HepG2 (cell line): Measurements from ENCODE around the gene FBXO11. TPM values are rescaled to one million over a fixed set of nuclear protein-coding genes. Genes with fewer than 3 reads are reported as not detected.

Experiments used
- ATAC-seq: fragments of 200-7000 bp; cut with Tn5 transposase; 3 replicates; pipeline ENCODE4 v1.9.1; 2020; ENCODE audit warnings: mild to moderate bottlenecking, moderate library complexity
- BruUV-seq: library from RNA; stranded (reverse); fragments of 400-500 nt; replicated peaks from 2 replicates; lab custom pipeline; 2021; lab: Mats Ljungman, UMichigan
- CTCF ChIA-PET: fragments of 300-600 bp; formaldehyde crosslinking; extraction: SDS; loops from one replicate; lab custom pipeline; 2021; ENCODE audit warnings: low total read pairs, inconsistent platforms, low intra/inter-chr PET ratio; lab: Yijun Ruan, JAX
- POLR2A ChIA-PET: fragments of 350-600 bp; sonication (Branson Sonifier 250); formaldehyde crosslinking; loops from one replicate; lab custom pipeline; 2020; ENCODE audit warnings: antibody characterized with exemption, inconsistent platforms; lab: Yijun Ruan, JAX
- DNase-seq: peaks from one replicate; pipeline ENCODE4 v3.0.0-alpha.2; 2015; ENCODE audit warnings: low spot score
- FAIRE-seq: peaks from 3 replicates; lab custom pipeline; 2011; peaks lifted over from hg19 to GRCh38; lab: Jason Lieb, UNC
- H2AFZ ChIP-seq: one replicate; pipeline ENCODE4 v1.6.1; 2011; ENCODE audit warnings: low read length, inconsistent platforms
- H3K27ac ChIP-seq: fragments of 300-600 bp; 3 replicates; pipeline ENCODE4 v1.8.0; 2011; ENCODE audit warnings: mixed run types, mild to moderate bottlenecking, mixed read lengths, low read length, inconsistent platforms; ENCODE audit not compliant: insufficient read depth; ENCODE audit errors: extremely low read length
- H3K27me3 ChIP-seq, 2 experiments: fragments of 200-600 bp in 1 of 2; 2 replicates in 1 of 2; 3 replicates in 1 of 2; pipeline versions ENCODE4 v1.6.0 to v1.8.0; 2011; ENCODE audit warnings: low read length in 2 of 2, mild to moderate bottlenecking in 2 of 2, moderate library complexity in 2 of 2, inconsistent platforms in 1 of 2; ENCODE audit not compliant: insufficient read depth in 2 of 2, control insufficient read depth in 1 of 2
- H3K36me3 ChIP-seq, 2 experiments: fragments of 200-600 bp in 1 of 2; replicated peaks in 1 of 2; 2 replicates in 1 of 2; 3 replicates in 1 of 2; pipeline versions ENCODE4 v1.5.1 to v1.8.0; 2011; ENCODE audit warnings: low read length in 2 of 2, inconsistent platforms in 1 of 2; ENCODE audit not compliant: insufficient read depth in 2 of 2, control insufficient read depth in 1 of 2
- H3K4me1 ChIP-seq: 2 replicates; pipeline ENCODE4 v1.5.1; 2012; ENCODE audit warnings: low read length, inconsistent platforms; ENCODE audit not compliant: insufficient read depth
- H3K4me2 ChIP-seq: 2 replicates; pipeline ENCODE4 v1.6.0; 2011; ENCODE audit warnings: low read depth, low read length, inconsistent platforms
- H3K4me3 ChIP-seq, 3 experiments: fragments of 200-600 bp in 1 of 3; sonication (generic), shearing (Covaris generic) in 1 of 3; replicated peaks in 1 of 3; 2 replicates each; pipeline ENCODE4 v1.5.1; 2011 to 2016; ENCODE audit warnings: low read length in 3 of 3, inconsistent platforms in 2 of 3, low read depth in 2 of 3, mild to moderate bottlenecking in 2 of 3, control low read depth in 1 of 3, mixed read lengths in 1 of 3; ENCODE audit not compliant: insufficient read depth in 1 of 3
- H3K79me2 ChIP-seq: one replicate; pipeline ENCODE4 v1.6.1; 2011; ENCODE audit warnings: low read length, inconsistent platforms; ENCODE audit not compliant: insufficient read depth
- H3K9ac ChIP-seq: 2 replicates; pipeline ENCODE4 v1.6.0; 2011; ENCODE audit warnings: mild to moderate bottlenecking, low read depth, low read length, inconsistent platforms; ENCODE audit not compliant: insufficient read depth
- H3K9me3 ChIP-seq: 2 replicates; pipeline ENCODE4 v1.5.1; 2012; ENCODE audit warnings: mild to moderate bottlenecking, low read length
- H4K20me1 ChIP-seq: 2 replicates; pipeline ENCODE4 v1.6.0; 2011; ENCODE audit warnings: inconsistent platforms, mild to moderate bottlenecking, low read length, moderate library complexity; ENCODE audit not compliant: insufficient read depth
- ASH2L ChIP-seq: fragments of 300-600, 200-600 bp; sonication (generic); IDR thresholded peaks from 2 replicates; pipeline ENCODE4 v1.7.0; 2017; ENCODE audit warnings: low read depth, mild to moderate bottlenecking, moderate library complexity, mixed read lengths, low read length; ENCODE audit not compliant: insufficient read length
- KMT2A ChIP-seq: sonication (generic); formaldehyde crosslinking; IDR thresholded peaks from 2 replicates; pipeline ENCODE4 v1.4.0; 2020; ENCODE audit warnings: missing genetic modification reagents
- MAFK ChIP-seq, 2 experiments: IDR thresholded peaks in 1 of 2; conservative IDR thresholded peaks in 1 of 2; 2 replicates each; pipeline ENCODE4 v1.6.1; 2011; ENCODE audit warnings: improper control_type of control experiment in 2 of 2, low read length in 2 of 2
- NCOA5 ChIP-seq: sonication (generic); formaldehyde crosslinking; IDR thresholded peaks from 2 replicates; pipeline ENCODE4 v1.4.0; 2020; ENCODE audit warnings: missing genetic modification reagents
- NR2F2 ChIP-seq: IDR thresholded peaks from 2 replicates; pipeline ENCODE4 v1.6.1; 2012; ENCODE audit warnings: low read depth, inconsistent platforms, borderline replicate concordance
- STAT5B ChIP-seq: sonication (generic); formaldehyde crosslinking; IDR thresholded peaks from 2 replicates; pipeline ENCODE4 v1.4.0; 2020; ENCODE audit warnings: missing genetic modification reagents
- ZBTB20 ChIP-seq: sonication (generic); formaldehyde crosslinking; IDR thresholded peaks from 2 replicates; pipeline ENCODE4 v1.8.1; 2023; ENCODE audit warnings: missing genetic modification reagents, low read depth, mild to moderate bottlenecking, borderline replicate concordance
- ZBTB34 ChIP-seq: sonication (generic); formaldehyde crosslinking; IDR thresholded peaks from 2 replicates; pipeline ENCODE4 v1.8.0; 2022; ENCODE audit warnings: mild to moderate bottlenecking, missing genetic modification reagents
- ZNF10 ChIP-seq: sonication (generic); formaldehyde crosslinking; IDR thresholded peaks from 2 replicates; pipeline ENCODE4 v1.4.0; 2020; ENCODE audit warnings: mild to moderate bottlenecking, low read depth, missing genetic modification reagents, borderline replicate concordance
- ZNF558 ChIP-seq: sonication (generic); formaldehyde crosslinking; IDR thresholded peaks from 2 replicates; pipeline ENCODE4 v1.9.0; 2022; ENCODE audit warnings: mild to moderate bottlenecking, missing genetic modification reagents, borderline replicate concordance
- whole genome bisulfite sequencing: methylation state at CpG from one replicate; pipeline ENCODE4 v1.1.6; 2017; ENCODE audit warnings: low lambda C conversion rate; 5-methylcytosine and 5-hydroxymethylcytosine counted together
- in situ Hi-C: cut with HindIII; loops from 2 replicates; pipeline ENCODE4 v1.10.0; 2017; ENCODE audit warnings: low pct_unique_long_range_greater_than_20kb; ENCODE audit not compliant: extremely low pct_ligation_motif_present
- intact Hi-C: fragments of 100-400 bp; cut with micrococcal nuclease; formaldehyde crosslinking; loops from one replicate; pipeline ENCODE4 v1.10.0; 2022; ENCODE audit not compliant: unreplicated experiment
- polyA plus RNA-seq, 8 experiments: library from polyadenylated mRNA; depleted of rRNA in 3 of 8; stranded (reverse) in 7 of 8; unstranded in 1 of 8; fragments of >200 nt; fragmentation: Illumina TruSeq in 4 of 8; extraction: Trizol in 4 of 8; gene quantifications; 2 replicates each; pipeline versions ENCODE4 v1.2.1 to v1.2.3, GENCODE V29; 2011 to 2016; ENCODE audit warnings: low read depth in 4 of 8, missing spikeins in 1 of 8, mixed read lengths in 1 of 8; ENCODE audit not compliant: insufficient read depth in 1 of 8
- total RNA-seq, 5 experiments: library from RNA; depleted of rRNA; stranded (reverse); fragments of >200 nt; fragmentation: Illumina TruSeq; extraction: Trizol; gene quantifications; 2 replicates each; pipeline ENCODE4 v1.2.3, GENCODE V29; 2016; ENCODE audit warnings: low read depth in 1 of 5
- TF ChIP-seq, protein P1 (sequence below): sonication (generic); formaldehyde crosslinking; IDR thresholded peaks from 2 replicates; pipeline ENCODE4 v1.5.0; 2020; ENCODE audit warnings: missing genetic modification reagents
- TF ChIP-seq, protein P2 (sequence below): sonication (generic); formaldehyde crosslinking; IDR thresholded peaks from 2 replicates; pipeline ENCODE4 v1.4.0; 2020; ENCODE audit warnings: missing genetic modification reagents

FBXO11 gene
- total and polyA plus RNA-seq, 2 of the 13 experiments (the other 11 are each of a cell fraction or from before 2014, with no cell fraction given) = 27.9 to 47.6 TPM

DNA sequence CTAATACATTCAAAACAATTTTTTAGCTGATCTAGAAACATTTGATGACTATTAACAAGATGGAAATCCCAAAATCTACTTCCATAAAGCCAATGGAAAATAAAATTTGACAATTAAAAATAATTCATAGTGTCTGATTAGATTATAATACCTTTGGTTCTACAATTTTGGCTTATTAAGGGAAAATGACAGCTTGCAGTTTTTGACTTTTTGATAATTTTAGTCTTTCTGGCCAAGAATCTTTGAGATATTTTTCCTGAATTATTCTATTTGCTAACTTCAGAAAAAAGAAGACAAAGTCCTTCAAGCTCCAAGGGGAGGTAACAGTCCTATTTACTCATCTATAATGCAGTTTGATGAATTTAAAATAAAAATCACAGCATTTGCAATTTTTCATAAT is 83.8 kb downstream of the FBXO11 start (continued):
- TF ChIP-seq, protein P1, sequence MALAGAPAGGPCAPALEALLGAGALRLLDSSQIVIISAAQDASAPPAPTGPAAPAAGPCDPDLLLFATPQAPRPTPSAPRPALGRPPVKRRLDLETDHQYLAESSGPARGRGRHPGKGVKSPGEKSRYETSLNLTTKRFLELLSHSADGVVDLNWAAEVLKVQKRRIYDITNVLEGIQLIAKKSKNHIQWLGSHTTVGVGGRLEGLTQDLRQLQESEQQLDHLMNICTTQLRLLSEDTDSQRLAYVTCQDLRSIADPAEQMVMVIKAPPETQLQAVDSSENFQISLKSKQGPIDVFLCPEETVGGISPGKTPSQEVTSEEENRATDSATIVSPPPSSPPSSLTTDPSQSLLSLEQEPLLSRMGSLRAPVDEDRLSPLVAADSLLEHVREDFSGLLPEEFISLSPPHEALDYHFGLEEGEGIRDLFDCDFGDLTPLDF (CRISPR knock-in tag) = no peak
- TF ChIP-seq MAFK (conservative IDR thresholded peaks at IDR 0.05 in 1 of 2, IDR thresholded peaks at IDR 0.05 in 1 of 2; ENCODE audit: low read length in 2 of 2) = peak; percentile 64 to 83; a peak in 3 of 4 replicates

DNA sequence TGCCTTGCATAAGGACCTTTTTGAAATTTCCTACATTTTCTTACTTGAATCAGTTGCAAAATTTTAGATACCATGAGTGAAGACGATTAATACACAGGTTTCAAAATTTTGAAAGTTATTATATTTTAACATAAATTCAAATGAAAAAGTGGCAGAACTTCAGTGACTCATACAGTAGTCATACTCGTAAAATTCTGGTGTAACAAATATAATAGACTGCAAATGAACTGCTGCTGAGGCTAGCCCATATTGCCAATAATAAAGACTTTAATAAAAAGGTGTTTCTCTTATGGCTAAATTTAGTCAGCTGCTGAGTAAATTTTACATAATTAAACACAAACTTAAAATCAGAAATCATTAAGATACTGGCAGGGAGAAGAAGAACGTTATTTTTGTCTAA is 86.5 kb downstream of the FBXO11 start:
- Histone ChIP-seq H3K79me2 (no peaks in the 10 kb centered on the region), H3K27me3 (no peaks in the 10 kb centered on the region), H3K9ac (no peak overlapping the region), H2AFZ (no peak overlapping the region), H3K4me2 (no peak overlapping the region), H3K4me3 (no peak overlapping the region), H3K36me3 (peaks cover 16 to 86% of the 10 kb centered on the region in 2 experiments), H3K4me1 (no peaks in the 10 kb centered on the region), H3K9me3 (no peaks in the 10 kb centered on the region), H3K27ac (no peak overlapping the region), H4K20me1 (no peaks in the 10 kb centered on the region)
- FAIRE-seq (no peak), ATAC-seq (no peak), DNase-seq (no peak)
- in situ Hi-C loops (no loop called here), intact Hi-C loops (no loop called here)
- ChIA-PET CTCF (no interaction called here), POLR2A (no interaction called here)
- 98% methylated on average over 3 of the region's 3 CpGs for WGBS
- no TSS peak for BruUV-seq
- TF ChIP-seq ZBTB20 (CRISPR knock-in tag) (no peak), STAT5B (CRISPR knock-in tag) (no peak), ZNF558 (CRISPR knock-in tag) (no peak), ZNF10 (CRISPR knock-in tag) (no peak), ZBTB34 (no peak), KMT2A (CRISPR knock-in tag) (no peak), NR2F2 (no peak), ASH2L (no peak), NCOA5 (CRISPR knock-in tag) (no peak)
- TF ChIP-seq, protein P2, sequence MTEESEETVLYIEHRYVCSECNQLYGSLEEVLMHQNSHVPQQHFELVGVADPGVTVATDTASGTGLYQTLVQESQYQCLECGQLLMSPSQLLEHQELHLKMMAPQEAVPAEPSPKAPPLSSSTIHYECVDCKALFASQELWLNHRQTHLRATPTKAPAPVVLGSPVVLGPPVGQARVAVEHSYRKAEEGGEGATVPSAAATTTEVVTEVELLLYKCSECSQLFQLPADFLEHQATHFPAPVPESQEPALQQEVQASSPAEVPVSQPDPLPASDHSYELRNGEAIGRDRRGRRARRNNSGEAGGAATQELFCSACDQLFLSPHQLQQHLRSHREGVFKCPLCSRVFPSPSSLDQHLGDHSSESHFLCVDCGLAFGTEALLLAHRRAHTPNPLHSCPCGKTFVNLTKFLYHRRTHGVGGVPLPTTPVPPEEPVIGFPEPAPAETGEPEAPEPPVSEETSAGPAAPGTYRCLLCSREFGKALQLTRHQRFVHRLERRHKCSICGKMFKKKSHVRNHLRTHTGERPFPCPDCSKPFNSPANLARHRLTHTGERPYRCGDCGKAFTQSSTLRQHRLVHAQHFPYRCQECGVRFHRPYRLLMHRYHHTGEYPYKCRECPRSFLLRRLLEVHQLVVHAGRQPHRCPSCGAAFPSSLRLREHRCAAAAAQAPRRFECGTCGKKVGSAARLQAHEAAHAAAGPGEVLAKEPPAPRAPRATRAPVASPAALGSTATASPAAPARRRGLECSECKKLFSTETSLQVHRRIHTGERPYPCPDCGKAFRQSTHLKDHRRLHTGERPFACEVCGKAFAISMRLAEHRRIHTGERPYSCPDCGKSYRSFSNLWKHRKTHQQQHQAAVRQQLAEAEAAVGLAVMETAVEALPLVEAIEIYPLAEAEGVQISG (CRISPR knock-in tag) = no peak
